CD4-positive, alpha-beta T cell treated with Interleukin-21 for 1 hour (primary cell): ENCODE measurements around the gene ABCA13.

Experiments
- DNase-seq: peaks from one replicate; pipeline ENCODE4 v3.0.0-alpha.2; 2020

Gene ABCA13

DNA sequence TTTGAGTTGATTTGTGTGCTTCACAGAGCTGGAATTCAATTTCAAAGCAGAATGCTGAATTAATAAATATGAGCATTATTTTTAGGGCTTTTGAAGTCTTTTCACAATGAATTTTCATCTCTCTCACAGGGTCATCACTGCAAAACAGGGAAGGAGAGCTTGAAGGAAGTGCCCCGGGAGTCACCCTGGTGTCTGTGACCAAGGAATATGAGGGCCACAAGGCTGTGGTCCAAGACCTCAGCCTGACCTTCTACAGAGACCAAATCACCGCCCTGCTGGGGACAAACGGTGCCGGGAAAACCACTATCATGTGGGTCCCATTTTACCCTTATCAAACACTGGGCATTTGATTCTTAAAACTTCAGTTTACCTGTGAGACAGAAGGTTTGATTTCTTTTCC lies 217.7 kb downstream of the ABCA13 start:
- DNase-seq, result no peak

DNA sequence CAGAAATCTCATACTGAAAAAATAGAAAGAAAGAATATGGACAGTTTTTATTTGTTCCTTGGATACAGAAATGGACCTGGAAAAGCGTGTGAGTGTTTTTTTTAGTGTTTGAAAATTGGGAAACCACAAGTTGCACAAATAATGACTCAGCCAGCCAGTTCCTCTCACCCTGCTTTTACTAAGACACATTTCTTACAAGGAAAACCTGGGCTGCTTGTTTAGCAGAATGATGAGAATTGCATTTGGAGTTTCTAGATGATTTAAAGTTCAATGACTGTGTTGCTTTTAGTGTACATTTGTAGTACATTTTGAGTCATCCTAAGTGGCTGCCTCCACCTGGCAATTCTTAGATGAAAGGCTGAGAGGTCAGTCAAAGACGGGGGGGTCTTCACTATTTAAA lies 218.7 kb downstream of the ABCA13 start:
- no peak for DNase-seq

DNA sequence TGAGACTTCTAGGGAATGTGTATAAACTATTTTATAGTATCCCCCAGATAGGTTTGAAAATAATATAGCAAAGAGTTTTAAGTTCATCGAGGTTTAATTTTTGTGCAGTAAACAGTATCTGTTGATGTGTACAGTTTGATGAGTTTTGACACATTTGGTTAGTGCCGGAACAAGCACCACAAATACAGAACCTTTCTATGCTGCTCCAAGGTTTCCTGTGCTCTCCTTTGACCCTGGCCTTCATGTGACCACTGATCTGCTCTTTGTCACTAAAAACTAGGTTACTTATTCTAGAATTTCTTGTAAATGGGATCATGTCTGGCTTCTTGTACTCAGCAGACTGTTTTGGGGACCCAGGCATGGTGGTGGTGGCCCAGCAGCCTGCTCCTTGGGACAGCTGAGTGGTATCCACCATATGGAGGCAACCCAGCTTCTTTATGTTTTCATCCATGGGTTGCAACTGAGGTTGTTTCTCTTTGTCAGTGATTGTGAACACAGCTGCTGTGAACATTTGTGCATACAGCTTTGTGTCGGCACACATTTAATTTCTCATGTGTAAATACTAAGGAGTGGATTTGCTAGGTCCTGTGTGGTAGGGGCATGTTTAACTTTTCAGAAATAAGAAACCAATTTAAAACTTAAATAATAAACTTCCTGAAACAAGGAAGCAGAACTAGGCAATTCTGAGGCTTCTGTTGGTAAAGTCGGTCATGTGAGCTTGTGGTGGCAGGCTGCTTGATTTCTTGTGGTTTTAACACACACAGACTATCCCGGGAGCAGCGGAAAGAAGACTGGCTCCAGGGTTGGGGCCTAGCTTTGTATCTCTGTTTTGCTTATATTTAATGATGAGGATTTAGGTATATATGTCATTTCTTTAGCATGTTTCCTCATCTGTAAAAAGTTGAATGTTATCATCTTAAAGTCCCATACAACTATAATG lies 219.4 kb downstream of the ABCA13 start:
- DNase-seq, result no peak

DNA sequence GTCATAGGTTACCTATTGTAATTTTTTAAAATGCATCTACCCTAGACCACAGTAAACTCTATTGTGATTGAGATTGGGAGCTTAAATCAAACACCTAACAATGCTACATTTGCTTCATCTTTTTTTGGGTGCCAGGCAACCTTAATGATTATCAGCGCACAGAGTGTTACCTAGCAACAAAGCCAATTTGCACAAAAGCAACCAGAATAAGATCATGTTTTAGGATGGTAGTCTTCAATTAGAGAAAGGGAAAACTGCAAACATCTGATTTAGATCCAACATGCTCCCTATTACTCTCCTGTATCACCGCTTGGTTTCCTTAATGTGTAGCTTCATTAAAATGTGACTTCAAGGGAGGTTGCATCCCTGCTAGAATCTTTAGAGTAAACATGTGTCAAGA lies 226.9 kb downstream of the ABCA13 start:
- DNase-seq, result no peak

DNA sequence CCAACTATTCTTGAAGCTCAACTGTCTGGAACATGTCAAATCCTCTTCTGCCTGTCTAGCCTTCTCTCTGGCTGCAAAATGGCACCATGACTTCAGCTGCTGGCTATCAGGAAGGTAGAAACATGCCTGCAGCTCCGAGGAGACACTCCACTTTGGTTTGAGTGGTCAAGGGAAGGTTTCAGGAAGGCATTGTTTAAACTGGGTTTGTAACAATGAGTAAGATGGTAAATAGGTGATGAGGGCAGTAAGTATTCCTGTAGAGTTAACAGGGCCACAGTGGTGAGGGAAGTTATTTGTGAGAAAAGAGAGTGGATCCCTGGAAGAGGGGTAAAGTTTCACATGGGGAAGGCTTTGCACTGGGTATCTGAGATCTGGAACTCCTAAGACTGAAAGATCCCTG lies 231.5 kb downstream of the ABCA13 start:
- DNase-seq, result no peak

DNA sequence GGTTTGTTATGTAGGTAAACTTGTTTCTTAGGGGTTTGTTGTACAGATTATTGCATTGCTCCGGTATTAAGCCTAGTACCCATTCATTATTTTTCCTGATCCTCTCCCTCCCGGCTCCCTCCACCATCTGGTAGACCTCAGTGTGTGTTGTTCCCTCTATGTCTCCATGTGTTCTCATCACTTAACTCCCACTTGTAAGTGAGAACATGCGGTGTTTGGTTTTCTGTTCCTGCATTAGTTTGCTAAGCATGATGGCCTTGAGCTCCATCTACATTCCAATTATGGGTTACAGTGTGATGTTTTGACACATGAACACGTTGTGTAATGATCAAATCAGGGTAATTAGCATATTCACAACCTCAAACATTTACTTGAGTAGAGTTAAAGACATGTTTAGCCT lies 237.5 kb downstream of the ABCA13 start:
- no peak for DNase-seq

DNA sequence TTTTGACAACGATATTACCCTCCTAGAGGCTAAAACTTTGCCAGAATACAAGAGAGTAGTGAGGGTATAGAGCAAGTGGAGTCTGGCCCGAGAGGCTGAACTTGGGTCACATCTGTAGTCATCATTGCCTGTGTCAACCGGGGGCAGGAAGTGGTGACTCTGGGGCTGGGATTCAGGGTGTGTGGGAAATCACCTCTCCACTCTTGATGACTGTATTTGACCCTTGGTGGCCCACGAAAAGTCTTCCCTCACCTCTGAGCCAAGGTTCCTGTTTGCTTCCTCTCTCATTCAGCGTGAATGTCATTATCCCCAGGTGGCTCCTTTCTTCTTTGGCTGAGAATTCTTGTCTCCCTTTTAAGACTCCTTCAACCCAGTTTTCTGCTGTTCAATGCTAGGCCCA lies 240.4 kb downstream of the ABCA13 start:
- no peak for DNase-seq

DNA sequence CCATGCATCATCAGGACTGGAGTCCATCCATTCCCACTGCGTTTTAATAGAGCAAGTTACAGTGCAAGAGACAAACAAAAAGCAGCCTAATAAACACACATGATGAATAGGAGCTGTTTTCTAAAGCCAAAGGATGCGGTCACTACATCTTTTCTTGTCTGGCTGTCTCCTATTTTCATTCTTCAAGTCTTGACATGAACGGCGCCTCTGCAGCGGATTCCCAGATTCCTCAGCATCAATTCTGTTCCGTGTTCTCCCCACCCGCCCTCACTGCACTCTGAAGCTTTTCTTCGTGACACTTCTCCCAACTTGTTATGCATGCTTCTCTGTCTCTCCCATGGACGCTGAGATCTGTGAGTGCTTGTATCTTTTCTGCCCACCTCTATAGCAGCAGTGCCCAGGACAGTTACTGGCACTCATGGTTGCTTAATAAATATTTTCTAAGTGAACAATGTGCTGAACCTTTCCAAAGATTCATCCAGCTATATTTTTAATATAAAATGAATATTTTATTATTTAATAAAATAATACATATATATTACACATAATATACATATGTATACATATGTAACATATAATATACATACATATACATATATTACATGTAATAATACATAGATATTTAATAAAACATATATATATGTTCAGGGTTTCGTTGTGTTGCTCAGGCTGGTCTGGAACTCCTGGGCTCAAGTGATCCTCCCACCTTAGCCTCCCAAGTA lies 242.9 kb downstream of the ABCA13 start:
- DNase-seq, result no peak

DNA sequence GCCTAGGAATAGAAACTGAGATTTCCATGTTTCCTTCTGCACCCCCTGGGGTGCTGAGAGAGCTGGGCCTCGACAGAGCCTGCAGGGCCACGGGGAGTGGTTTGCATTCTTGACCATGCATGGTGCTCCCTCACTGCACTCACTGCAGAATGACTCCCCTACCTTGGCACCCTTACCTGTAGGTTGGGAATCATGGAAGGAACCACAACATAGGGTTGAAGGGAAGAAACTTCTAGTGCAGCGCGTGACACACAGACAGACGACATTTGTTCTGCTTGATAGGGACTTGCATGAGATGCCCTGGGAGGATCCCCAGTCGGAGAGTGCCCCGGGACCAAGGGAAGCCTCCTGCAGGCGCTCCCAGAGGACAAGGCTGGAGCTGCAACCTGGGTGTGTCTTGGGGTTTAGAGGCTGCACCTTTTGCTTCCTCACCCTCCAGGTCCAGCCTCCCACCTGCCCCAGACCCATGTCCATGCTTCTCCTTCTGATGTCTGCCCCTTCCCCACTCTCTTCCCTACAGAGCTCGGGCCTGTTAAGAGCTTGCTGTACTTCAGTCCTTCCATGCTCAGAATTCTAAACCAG lies 245.2 kb downstream of the ABCA13 start:
- no peak for DNase-seq

DNA sequence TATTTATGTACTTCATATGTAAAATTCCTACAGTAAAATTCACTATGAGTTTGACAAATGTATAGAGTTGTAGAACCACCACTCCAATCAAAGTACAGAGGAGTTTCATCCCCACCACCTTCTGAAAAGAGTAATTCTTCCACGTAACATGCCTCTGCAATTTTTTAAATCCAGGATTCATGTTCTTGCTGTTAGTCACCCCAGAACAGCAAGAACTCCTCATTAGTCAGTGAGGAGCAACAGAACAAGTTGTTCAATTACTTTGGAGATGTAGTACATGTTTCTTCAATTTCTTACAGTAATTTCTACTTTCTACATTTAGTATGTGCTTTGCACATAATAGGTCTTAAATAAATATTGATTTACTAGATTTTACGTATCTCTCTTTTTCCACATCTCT lies 248.1 kb downstream of the ABCA13 start:
- no peak for DNase-seq

DNA sequence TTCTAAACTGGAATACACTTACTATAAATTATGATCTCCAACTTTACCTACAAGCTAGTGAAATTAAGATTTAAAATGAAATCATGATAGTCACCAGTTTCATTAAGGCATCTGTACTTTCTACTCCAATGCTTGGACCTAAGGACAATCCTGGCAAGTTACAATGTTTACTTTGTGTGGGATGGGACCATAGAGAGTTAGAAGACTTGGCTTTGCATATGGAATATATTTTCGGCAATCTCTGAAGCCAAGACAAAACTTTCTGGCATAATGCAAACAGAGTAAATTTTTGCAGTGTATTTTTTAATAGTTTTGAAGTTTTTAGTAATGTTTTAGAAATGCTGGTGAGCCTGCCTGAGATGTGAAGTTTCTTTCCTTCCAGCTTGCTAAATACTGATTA lies 248.9 kb downstream of the ABCA13 start:
- no peak for DNase-seq

DNA sequence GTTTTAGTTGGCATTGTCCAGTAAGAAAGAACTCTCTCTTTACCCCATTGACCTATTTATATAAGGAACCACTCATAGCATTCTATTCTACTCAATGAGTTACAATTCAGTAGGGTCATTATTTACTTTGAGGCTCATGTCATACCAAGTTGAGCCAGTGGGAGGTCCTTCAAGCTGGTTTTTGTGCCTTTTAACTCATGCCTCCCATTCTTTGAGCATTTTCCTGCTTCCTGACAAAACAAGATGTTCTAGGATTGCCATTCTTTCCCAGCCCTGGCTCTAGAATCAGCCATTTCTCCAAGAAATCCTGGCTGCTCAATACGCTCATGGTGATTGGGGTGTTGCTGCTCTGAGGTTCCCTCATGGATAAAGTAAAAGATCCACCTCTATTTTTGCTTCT lies 250.1 kb downstream of the ABCA13 start:
- DNase-seq, result no peak

DNA sequence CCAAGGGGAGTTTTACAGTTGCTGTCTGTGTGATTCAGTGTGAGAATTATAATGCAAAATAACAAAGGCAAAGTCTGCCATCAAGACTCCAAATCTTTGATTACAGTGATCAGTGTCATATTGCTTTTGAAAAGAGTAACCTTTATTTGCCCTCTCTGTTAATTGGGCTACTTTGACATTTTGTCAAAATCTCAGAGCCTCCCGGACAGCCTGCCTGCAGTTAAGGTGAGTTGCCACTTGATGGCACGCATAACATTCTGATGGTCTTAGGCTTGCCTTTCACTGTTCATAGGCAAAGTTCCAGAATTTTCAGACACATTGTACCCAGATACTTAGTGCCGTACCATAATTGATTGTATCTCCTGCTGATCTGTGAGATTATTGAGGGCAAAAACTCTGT lies 253.5 kb downstream of the ABCA13 start:
- DNase-seq, result no peak

DNA sequence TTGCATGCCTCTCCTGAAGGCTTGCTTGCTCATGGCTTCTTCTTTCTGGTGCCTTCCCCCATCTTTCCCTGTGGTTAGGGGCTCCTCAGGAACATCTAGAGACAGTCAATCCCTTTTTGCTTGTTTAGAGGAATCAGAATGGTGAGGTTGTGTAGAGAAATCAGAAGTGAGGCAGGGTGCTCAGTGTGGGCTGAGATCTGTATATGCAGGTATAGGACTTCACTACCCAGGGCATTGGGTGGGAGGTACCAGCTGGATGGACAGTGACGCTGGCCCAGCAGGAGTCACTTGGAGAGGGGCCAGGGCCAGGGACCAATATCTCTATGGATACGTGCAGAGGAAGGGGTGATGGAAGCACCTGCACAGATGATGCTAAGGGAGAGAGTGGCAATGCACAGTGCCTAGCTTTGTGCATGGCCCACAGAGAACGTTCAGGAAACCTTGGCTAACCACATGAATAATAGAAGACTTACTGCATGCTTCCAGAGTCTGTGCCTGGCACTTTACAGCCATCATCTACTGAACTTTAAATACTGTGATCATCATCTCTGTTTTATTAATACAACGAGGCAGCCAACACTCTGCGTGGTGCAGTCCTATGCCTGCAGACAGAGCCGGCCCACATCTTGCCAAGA lies 255.2 kb downstream of the ABCA13 start:
- DNase-seq, result no peak

DNA sequence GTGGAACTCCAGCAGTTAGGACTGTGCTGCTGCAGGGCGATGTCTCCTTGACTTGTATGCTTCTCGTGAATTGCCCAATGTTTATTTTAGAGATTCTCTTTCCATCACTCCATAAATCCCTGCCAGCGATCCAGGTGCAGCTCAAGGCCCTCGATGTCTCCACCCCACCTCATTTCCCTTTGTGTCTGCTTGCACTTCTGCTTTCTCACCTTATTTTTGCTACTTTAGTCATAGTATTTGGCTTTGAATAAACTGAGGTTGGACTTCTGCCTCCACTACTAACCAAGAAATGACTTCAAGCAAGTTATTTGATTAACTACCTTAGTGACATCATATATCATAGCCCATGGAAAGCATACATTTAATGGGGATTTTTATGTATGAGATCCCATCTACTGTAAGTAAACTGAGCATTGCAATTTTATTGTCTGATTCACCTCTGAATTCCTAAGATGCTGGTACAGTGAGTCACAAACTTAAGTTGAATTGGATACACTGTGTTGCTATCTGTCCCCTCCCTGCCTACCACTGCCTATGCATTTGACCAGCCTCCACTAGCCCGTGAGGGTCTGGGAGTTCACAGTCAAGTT lies 255.8 kb downstream of the ABCA13 start:
- no peak for DNase-seq

DNA sequence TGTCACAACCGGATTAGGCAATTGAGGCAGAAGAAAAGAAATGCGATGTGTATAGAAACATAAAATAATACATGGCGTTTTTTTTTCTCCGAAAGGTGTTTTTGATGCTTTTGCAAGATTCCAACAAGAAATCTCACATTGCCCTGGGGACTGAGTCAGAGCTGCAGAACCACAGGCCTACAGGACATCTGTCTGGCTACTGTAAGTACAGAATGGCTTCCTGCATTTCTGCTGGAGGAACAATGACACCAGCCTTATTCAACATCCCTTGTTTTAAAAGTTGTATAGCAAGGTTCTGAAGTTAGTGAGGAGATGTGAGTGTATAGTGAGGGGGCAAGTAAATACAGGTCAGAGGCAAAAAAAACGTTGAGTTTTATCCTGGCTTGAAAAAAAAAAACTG lies 256.4 kb downstream of the ABCA13 start:
- no peak for DNase-seq

DNA sequence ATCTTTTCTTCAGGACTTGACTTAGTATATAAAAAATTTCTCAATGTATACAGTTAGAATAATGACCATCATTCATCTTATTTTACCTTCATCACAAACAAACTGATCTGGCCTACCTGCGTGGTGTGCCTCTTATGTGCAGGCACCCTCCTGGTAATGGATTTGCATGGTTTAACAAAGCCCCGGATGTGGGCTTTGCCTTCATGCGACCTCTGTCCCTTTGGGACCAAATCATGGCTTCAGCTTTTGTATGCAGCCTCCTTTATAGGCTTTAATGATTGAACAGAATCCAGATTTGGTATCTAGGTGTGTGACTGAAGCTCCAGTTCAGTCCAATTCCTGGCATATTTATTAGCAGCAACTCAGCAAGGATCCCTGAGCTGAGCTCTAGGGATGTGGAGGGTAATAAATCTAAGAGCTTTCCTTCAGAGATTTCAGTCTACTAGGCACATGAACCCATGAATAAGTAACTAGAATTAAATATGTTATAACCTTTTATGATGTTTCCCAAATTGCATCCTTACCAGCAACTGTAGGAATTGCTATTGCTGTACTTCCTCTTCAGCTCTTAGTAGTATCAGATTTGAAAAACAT lies 256.9 kb downstream of the ABCA13 start:
- no peak for DNase-seq

DNA sequence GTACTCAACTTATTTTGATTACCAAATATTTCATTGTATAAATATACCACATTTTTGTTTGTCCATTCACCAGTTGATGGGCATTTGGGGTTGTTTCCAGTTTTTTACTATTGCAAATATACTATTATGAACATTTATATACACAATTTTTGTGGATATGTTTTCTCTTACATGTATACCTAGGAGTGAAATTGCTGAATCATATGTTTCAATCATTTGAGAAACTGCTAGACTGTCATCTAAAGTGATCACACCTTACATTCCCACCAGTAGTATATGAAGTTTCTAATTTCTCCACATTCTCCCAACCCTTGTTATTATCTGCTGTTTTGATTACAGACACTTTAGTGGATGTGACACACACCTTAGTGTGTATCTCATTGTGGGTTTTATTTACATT lies 257.9 kb downstream of the ABCA13 start:
- DNase-seq, result no peak

DNA sequence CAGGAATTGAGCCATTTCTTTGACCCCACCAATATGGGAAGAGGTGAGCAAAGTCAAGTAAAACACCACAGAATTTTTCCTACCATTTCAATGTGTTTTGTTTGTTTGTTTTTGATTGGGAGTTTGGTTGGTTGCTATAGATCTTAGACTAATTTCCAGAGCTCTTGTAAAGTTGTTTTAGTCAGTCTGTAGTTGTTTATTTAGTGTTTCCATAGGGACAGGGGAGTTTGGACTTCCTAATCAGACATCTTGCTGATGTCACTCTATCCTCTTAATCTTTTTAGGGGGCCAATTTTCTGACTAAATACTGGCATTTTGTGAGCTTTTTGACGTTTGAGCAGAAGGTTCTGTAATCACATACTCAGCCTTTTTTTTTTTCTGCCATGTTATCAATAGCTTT lies 266.9 kb downstream of the ABCA13 start:
- no peak for DNase-seq

DNA sequence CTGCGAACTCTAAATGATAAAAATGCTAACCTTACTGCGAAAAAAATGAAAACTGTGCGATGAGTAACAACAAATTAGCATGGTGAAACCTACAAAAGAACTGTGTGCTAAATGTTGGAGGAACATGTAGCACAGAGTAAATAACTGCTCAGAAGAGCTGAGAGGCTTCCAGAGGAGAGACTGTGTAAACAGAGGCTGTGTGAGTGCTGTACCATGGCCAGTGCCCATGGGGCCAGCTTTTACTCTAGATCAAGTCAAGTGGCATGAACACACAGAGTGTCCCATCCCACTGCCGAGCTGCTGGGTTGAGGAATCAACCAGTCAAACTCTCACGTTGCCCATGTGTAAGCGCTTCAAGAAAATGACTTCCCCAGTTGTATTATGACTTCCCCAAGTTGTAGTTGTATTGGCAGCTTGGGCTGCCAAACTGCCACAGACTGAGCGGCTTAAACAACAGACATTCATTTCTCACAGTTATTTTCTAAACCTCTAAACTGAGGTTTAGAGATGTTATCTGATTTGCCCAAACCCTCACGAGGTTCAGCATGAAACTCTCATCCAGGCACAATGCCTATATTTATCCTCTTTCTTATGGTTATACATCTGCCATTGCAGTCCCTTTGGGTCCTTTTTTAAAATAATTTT lies 270.7 kb downstream of the ABCA13 start:
- DNase-seq, result no peak

DNA sequence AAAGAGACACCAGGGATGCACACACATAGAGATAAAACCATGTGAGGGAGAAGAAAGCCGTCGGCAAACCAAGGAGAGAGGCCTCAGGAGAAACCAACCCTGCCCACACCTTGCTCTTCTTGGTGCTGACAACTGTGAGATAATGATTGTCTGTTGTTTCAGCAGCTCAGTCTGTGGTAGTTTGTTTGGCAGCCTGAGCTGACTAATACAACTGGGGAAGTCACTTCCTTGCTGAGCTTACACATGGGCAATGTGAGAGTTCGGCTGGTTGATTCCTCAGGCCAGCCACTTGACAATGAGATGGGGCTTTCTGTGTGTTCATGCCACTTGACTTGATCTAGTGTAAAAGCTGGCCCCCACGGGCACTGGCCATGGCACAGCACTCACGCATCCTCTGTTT lies 271.8 kb downstream of the ABCA13 start:
- no peak for DNase-seq

DNA sequence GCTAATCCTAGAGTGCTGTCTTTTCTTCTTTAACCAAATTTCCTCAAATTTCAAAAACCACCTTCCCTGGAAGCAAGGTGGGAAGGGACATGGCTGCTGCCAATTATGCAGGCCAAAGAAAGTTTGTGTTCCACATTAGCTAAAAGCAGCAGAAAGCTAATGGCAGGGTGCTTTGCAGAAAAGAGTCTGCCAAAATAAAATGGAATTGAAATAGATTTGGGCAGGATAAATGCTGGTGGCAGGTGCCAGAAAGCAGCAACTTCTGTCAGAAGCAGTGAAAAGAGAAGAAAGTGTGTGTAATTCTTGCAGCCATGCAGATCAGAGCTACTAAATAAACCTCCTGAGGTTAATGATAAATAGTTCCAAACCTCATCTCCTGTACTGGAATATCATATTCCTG lies 275.5 kb downstream of the ABCA13 start:
- DNase-seq, result no peak
